Mammary epithelial cell (primary cell): Measurements from ENCODE around the gene USP17L5.
"Not testable (repeated sequence)": the region's sequence is repeated elsewhere in the genome, so short reads cannot be mapped to it uniquely, and the experiment has no call there.

Experiments used
- CTCF ChIP-seq, 2 donors: IDR thresholded peaks in 1 of 2; conservative IDR thresholded peaks in 1 of 2; 2 replicates each; pipeline ENCODE4 v1.5.1; 2011 to 2012; ENCODE audit warnings: inconsistent platforms in 2 of 2, low read length in 2 of 2, mild to moderate bottlenecking in 2 of 2, control low read depth in 1 of 2, low read depth in 1 of 2; ENCODE audit not compliant: insufficient read depth in 1 of 2; ENCODE audit errors: extremely low read depth in 1 of 2
- EZH2 ChIP-seq: IDR thresholded peaks from 2 replicates; pipeline ENCODE4 v1.6.1; 2012; ENCODE audit warnings: low read length, inconsistent platforms, borderline replicate concordance

GRCh38 chr4:9353338-9353737, 14.1 kb downstream of the USP17L5 start, which contains the start of gene USP17L29:
- TF ChIP-seq CTCF (conservative IDR thresholded peaks at IDR 0.05 in 1 of 2, IDR thresholded peaks at IDR 0.05 in 1 of 2; ENCODE audit: extremely low read depth in 1 of 2, insufficient read depth in 1 of 2, low read depth in 1 of 2, low read length in 2 of 2); EZH2: not testable (repeated sequence)
